Stimulated activated CD4-positive, alpha-beta T cell treated with anti-CD3 and anti-CD28 coated beads, Interleukin-4, amount 100 ng/mL, for 48 hours (primary cell): ENCODE data around the gene MUC12.
"Not testable (repeated sequence)": the region's sequence is repeated elsewhere in the genome, so short reads cannot be mapped to it uniquely, and the experiment has no call there.

Source experiments
- DNase-seq, 2 donors: peaks; one replicate each; pipeline ENCODE4 v3.0.0-alpha.2; 2020; ENCODE audit warnings: low read depth in 2 of 2

Gene MUC12

DNA sequence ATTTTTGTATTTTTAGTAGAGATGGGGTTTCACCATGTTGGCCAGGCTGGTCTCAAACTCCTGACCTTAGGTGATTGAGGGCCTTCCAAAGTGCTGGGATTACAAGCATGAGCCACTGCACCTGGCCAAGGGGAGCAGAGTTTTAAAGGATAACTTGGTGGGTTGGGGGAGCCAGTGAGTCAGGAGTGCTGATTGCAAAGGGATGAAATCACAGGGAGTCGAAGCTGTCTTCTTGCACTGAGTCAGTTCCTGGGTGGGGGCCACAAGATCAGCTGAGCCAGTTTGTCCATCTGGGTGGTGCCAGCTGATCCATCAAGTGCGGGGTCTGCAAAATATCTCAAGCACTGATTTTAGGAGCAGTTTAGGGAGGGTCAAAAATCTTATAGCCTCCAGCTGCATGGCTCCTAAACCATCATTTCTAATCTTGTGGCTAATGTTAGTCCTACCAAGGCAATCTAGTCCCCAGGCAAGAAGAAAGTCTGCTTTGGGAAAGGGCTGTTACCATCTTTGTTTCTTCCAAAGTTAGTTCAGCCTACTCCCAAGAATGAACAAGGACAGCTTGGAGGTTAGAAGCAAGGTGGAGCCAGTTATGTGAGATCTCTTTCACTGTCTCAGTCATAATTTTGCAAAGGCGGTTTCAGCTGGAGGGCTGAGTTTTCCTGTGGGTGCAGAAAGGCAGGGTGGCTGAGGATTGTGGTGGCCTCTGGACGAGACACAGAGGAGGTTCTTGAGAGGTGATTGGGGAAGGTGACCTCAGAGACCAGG is 15.8 kb downstream of the MUC12 start:
- DNase-seq: not testable (repeated sequence)

DNA sequence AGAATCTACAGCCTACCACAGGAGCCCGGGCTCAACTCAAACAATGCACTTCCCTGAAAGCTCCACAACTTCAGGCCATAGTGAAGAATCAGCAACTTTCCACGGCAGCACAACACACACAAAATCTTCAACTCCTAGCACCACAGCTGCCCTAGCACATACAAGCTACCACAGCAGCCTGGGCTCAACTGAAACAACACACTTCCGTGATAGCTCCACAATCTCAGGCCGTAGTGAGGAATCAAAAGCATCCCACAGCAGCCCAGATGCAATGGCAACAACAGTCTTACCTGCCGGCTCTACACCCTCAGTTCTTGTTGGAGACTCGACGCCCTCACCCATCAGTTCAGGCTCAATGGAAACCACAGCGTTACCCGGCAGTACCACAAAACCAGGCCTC is 22.3 kb downstream of the MUC12 start:
- DNase-seq: no peak

DNA sequence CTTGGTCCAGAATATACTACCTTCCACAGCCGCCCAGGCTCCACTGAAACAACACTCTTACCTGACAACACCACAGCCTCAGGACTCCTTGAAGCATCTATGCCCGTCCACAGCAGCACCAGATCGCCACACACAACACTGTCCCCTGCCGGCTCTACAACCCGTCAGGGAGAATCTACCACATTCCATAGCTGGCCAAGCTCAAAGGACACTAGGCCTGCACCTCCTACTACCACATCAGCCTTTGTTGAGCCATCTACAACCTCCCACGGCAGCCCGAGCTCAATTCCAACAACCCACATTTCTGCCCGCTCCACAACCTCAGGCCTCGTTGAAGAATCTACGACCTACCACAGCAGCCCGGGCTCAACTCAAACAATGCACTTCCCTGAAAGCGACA is 22.9 kb downstream of the MUC12 start:
- not testable (repeated sequence) for DNase-seq

DNA sequence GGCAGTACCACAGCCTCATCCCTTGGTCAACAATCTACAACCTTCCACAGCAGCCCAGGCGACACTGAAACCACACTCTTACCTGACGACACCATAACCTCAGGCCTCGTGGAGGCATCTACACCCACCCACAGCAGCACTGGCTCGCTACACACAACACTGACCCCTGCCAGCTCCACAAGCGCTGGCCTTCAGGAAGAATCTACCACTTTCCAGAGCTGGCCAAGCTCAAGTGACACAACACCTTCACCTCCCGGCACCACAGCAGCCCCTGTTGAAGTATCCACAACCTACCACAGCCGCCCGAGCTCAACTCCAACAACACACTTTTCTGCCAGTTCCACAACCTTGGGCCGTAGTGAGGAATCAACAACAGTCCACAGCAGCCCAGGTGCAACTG is 25.3 kb downstream of the MUC12 start:
- not testable (repeated sequence) for DNase-seq

DNA sequence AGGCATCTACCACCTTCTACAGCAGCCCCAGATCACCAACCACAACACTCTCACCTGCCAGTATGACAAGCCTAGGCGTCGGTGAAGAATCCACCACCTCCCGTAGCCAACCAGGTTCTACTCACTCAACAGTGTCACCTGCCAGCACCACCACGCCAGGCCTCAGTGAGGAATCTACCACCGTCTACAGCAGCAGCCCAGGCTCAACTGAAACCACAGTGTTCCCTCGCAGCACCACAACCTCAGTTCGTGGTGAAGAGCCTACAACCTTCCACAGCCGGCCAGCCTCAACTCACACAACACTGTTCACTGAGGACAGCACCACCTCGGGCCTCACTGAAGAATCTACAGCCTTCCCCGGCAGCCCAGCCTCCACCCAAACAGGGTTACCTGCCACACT is 29.2 kb downstream of the MUC12 start:
- not testable (repeated sequence) for DNase-seq

DNA sequence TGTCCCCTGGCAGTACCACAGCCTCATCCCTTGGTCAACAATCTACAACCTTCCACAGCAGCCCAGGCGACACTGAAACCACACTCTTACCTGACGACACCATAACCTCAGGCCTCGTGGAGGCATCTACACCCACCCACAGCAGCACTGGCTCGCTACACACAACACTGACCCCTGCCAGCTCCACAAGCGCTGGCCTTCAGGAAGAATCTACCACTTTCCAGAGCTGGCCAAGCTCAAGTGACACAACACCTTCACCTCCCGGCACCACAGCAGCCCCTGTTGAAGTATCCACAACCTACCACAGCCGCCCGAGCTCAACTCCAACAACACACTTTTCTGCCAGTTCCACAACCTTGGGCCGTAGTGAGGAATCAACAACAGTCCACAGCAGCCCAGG is 30.0 kb downstream of the MUC12 start:
- DNase-seq: not testable (repeated sequence)

DNA sequence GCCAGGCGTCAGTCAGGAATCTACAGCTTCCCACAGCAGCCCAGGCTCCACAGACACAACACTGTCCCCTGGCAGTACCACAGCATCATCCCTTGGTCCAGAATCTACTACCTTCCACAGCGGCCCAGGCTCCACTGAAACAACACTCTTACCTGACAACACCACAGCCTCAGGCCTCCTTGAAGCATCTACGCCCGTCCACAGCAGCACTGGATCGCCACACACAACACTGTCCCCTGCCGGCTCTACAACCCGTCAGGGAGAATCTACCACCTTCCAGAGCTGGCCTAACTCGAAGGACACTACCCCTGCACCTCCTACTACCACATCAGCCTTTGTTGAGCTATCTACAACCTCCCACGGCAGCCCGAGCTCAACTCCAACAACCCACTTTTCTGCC is 30.7 kb downstream of the MUC12 start:
- DNase-seq: not testable (repeated sequence)

DNA sequence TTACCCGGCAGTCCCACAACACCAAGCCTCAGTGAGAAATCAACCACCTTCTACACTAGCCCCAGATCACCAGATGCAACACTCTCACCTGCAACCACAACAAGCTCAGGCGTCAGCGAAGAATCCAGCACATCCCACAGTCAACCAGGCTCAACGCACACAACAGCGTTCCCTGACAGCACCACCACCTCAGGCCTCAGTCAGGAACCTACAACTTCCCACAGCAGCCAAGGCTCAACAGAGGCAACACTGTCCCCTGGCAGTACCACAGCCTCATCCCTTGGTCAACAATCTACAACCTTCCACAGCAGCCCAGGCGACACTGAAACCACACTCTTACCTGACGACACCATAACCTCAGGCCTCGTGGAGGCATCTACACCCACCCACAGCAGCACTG is 33.0 kb downstream of the MUC12 start:
- DNase-seq: not testable (repeated sequence)

DNA sequence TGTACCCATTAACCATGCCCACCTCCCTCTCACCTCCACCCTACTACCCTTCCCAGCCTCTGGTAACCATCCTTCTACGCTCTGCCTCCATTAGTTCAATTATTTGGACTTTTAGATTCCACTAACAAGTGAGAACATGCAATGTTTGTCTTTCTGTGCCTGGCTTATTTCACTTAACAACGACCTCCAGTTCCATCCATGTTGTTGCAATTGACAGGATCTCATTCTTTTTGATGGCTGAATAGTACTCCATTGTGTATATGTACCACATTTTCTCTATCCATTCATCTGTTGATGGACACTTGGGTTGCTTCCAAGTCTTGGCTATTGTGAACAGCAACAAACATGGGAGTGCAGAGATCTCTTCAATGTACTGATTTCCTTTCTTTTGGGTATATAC is 38.0 kb downstream of the MUC12 start:
- DNase-seq: not testable (repeated sequence)

DNA sequence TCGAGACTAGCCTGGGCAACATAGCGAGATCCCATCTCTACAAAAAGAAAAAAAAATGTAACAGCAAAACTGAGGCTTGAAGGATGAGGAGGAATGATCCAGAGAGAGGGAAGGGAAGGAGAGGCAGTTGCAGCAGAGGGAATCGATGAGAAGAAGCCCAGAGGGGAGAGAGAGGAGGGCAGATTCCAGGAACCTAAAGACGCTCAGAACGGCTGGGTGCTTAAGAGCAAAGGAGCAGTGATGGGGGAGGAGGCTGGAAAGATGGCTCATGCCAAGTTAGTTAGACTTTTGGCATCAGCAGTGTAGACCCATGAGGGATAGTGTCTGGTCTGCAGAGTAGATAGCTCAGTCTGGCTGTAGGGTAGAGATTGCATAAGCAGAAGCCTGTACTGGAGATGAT is 40.3 kb downstream of the MUC12 start:
- DNase-seq: no peak

DNA sequence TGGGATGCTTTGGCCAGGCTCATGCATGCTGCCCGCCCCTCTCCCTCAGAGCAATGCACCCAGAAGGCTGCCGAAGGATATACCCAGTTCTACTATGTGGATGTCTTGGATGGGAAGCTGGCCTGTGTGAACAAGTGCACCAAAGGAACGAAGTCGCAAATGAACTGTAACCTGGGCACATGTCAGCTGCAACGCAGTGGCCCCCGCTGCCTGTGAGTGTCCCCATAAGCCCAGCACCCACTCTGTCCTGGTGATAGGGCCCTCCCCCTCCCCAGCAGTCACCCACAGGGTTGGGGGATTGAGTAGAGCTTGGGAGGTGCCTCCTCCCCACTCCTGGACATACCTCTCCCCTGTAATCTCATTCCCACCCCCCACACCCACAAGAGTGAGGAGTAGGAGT is 43.6 kb downstream of the MUC12 start:
- DNase-seq: no peak

DNA sequence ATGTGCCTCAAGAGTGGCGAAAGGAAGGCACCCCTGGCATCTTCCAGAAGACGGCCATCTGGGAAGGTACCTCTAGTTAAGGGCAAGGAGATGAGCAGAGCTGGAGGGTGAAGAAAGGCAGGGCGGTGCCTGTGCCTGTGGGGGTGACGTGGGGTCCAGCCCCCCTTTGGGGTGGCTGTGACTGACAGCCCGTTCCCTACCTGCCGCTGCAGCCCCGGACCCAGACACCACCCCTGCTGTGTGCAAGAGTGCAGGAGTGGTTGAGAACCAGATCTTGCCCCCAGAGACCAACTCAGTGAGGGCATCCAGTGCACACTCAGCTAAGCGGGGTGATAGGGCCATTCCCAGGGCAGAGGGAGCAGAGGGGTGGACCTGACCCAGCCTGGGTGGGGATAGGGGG is 46.3 kb downstream of the MUC12 start:
- no peak for DNase-seq

DNA sequence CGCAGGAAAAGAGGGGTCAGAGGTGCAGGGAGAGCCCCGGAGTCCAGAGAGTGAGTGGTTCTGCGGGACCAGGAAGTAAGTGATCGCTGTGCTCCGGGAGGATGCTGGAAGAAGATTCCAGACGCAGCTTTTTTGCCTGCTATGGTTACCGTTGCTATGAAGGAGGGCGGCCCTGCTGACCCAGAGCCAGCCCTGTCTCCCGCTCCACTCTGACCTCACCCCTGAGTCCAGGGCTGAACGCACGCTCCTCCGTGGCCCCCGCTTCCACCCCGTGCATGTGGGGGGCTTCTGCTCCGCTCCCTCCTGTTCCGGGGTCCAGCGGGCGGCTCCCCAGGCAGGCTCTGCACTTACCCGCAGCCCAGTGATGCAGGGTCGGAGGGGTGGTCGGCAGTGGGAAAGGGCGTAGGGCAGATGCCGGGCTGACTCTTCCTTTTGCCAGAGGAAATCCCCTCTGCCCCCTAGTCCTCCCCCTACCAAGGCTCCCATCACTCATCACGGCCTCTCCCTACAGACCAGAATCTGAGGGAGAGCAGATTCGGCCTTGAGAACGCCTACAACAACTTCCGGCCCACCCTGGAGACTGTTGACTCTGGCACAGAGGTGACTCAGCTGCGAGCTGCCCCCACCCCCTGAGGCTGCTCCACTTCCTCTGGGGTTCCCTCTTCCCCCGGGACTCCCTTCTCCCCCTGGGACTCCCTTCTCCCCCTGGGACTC is 47.9 kb downstream of the MUC12 start:
- DNase-seq: peak; percentile 46 to 66

DNA sequence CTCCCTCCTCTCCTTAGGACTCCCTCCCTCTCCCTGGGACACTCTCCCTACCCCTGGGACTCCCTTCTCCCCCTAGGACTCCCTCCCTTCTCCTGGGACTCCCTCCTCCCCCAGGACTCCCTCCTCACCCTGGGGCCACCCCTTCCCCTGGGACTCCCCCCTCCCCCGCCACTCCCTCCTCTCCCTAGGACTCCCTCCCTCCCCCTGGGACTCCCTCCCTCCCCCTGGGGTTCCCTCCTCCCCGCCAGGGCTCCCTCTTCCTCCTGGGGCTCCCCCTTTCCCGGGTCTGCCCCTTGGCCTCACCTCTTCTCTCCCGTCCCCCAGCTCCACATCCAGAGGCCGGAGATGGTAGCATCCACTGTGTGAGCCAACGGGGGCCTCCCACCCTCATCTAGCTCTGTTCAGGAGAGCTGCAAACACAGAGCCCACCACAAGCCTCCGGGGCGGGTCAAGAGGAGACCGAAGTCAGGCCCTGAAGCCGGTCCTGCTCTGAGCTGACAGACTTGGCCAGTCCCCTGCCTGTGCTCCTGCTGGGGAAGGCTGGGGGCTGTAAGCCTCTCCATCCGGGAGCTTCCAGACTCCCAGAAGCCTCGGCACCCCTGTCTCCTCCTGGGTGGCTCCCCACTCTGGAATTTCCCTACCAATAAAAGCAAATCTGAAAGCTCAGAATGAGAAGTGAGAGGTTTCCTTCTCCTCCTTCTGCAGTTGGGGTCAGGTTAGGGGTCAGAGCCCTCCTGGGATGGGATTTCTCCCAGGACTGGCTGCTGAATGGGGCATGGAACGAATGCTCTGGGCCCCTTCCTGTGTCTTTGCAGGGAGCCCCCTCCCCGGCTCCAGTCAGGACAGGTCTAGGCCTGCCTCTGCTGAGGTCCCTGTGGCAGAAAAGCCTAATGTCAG is 49.2 kb downstream of the MUC12 start:
- DNase-seq: no peak

DNA sequence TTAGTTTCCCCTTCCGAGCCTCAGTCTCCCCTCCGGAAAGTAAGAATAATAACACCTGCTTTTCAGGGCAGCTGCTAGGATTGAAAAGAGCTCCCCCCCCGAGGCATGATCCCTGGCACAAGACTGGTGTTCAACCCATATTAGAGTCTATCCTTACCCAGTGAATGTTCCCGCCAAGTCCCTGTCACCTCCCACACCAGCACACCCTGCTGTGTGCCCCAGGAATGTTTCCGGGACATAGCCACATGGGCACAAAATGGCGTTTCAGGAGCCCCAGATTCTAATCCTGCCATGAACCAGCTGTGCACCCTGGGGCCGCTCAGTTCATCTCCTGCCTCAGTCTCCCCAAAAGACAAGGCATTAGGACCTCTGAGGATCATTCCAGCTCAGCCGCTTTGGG is 51.1 kb downstream of the MUC12 start:
- DNase-seq: no peak

DNA sequence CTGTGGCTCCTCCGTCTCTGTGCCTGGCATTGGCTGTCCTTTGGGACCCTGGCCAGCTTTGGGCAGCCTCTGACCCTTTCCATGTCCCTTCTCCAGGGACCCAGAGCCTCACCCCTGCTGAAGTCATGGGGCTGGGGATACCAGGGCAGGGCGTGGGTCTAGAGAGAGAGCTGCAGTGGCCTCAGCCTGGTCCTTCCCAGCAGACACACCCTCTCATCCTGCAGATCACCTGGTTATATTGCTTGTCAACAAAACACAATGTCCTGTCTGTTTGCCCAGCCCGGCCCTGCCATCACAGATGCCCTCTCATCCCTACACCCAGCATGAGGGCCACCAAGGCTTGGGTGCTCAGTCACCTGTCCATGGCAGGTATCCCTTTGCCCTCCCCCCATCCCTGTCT is 52.3 kb downstream of the MUC12 start:
- DNase-seq: no peak

DNA sequence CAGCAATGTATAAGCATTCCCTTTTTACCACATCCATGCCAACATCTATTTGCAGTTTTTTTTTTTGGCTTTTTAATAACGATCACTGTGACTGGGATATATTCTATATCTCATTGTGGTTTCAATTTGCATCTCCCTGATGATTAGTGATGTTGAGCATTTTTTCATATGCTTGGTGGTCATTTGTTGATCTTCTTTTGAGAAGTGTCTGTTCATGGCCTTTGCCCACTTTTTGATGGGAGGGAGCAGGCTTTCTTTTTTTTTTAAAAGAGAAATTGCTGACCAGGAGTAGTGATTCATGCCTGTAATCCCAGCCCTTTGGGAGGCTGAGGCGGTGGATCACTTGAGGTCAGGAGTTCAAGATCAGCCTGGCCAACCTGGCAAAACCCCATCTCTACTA is 54.5 kb downstream of the MUC12 start:
- DNase-seq: no peak

DNA sequence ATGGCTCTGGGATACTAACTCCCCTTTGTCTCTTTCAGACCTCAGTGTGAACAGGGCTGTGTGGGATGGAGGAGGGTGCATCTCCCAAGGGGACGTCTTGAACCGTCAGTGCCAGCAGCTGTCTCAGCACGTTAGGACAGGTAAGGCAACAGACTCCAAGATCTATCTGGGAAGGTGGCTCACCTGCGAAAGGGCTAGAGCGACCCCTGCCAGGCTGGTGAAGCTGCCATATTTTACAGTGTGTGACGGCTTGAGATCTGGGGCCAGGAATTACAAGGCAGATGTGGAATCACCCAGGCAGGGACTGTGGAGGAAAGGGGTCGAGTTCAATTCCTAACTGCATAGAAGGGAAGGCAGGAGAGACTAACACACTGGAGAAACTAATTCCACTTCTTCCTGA is 61.7 kb downstream of the MUC12 start:
- no peak for DNase-seq

DNA sequence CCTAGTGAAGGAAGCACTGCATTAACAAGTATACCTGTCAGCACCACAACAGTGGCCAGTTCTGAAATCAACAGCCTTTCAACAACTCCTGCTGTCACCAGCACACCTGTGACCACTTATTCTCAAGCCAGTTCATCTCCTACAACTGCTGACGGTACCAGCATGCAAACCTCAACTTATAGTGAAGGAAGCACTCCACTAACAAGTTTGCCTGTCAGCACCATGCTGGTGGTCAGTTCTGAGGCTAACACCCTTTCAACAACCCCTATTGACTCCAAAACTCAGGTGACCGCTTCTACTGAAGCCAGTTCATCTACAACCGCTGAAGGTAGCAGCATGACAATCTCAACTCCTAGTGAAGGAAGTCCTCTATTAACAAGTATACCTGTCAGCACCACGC is 66.6 kb downstream of the MUC12 start:
- DNase-seq: no peak

DNA sequence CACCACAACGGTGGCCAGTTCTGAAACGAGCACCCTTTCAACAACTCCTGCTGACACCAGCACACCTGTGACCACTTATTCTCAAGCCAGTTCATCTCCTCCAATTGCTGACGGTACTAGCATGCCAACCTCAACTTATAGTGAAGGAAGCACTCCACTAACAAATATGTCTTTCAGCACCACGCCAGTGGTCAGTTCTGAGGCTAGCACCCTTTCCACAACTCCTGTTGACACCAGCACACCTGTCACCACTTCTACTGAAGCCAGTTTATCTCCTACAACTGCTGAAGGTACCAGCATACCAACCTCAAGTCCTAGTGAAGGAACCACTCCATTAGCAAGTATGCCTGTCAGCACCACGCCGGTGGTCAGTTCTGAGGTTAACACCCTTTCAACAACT is 71.9 kb downstream of the MUC12 start:
- DNase-seq: not testable (repeated sequence)

DNA sequence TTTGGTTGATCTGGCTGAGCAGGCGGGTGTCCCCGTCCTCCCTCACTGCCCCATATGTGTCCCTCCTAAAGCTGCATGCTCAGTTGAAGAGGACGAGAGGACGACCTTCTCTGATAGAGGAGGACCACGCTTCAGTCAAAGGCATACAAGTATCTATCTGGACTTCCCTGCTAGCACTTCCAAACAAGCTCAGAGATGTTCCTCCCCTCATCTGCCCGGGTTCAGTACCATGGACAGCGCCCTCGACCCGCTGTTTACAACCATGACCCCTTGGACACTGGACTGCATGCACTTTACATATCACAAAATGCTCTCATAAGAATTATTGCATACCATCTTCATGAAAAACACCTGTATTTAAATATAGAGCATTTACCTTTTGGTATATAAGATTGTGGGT is 89.0 kb downstream of the MUC12 start:
- DNase-seq: peak; percentile 16 to 59

DNA sequence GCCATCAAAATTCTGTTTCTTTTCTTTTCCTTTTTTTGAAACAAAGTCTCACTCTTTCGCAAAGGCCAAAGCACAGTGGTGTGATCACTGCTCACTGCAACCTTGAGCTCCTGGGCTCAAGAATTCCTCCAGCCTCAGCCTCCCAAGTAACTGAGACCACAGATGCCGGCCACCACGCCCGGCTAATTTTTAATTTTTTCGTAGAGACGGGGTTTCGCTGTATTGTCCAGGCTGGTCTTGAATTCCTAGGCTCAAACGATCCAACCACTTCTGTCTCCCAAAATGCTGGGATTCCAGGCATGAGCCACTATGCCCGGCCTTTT is 90.2 kb downstream of the MUC12 start:
- no peak for DNase-seq

DNA sequence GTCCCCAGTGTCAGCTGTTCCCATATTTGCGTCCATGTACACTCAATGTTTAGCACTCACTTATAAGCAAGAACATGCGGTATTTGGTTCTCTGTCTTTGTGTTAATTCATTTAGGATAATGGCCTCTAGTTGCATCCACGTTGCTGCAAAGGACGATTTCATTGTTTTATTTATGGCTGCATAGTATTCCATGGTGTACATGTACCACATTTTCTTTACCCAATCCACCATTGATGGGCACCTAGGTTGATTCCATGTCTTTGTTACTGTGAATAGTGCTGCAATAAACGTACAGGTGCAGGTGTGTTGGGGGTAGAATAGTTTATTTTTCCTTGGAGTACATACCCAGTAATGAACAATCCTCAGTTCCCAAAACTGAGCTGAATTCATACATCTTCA is 91.6 kb downstream of the MUC12 start:
- no peak for DNase-seq
